ENCODE results near the gene FDXACB1. TPM values are rescaled to one million over a fixed set of nuclear protein-coding genes. Genes with fewer than 3 reads are reported as not detected.
A peak's percentile ranks its signal among the peaks of the same experiment; 100 is the strongest.

The FDXACB1 gene
- total RNA-seq, 1 donor from 2014 or later = 1.7 TPM

DNA sequence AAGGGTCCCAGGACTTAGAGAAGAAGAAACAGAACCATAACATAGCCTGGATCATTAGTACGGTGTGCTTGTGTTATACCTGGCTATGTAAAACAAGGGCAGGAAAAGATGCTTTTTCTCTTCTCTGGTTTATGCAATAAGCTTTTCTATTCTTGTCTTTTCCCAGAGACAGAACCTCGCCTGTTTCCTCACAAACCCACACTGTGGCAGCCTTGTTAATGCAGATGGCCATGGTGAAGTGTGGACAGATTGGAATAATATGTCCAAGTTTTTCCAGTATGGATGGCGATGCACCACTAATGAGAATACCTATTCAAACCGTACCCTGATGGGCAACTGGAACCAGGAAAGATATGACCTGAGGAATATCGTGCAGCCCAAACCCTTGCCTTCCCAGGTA lies 3.2 kb upstream of the FDXACB1 start:
- no peak overlapping the region for H3K27ac Mint-ChIP-seq (ENCODE audit: unreplicated experiment)
- H3K36me3 Mint-ChIP-seq (ENCODE audit: low read depth, unreplicated experiment) = no peaks in the 10 kb centered on the region
- H3K27ac ChIP-seq (ENCODE audit: low read depth, low read length) = no peak overlapping the region
- peaks cover 9% of the 10 kb centered on the region for H3K4me1 ChIP-seq (ENCODE audit: insufficient read depth, low read length)
- FAIRE-seq (no peak), DNase-seq (ENCODE audit: low read depth) (no peak)
- no peak overlapping the region for H3K9ac ChIP-seq (ENCODE audit: low read length)
- H3K9me3 Mint-ChIP-seq (ENCODE audit: unreplicated experiment) = no peaks in the 10 kb centered on the region
- H3K4me2 ChIP-seq (ENCODE audit: low read length) = no peak overlapping the region
- H3K27me3 Mint-ChIP-seq (ENCODE audit: low read depth, unreplicated experiment) = no peaks in the 10 kb centered on the region
- H3K27me3 ChIP-seq (ENCODE audit: insufficient read depth, low read length) = no peaks in the 10 kb centered on the region
- no peaks in the 10 kb centered on the region for H3K9me3 ChIP-seq (ENCODE audit: insufficient read depth, low read depth, low read length)
- H4K20me1 ChIP-seq (ENCODE audit: insufficient read depth, low read length) = no peaks in the 10 kb centered on the region
- no peaks in the 10 kb centered on the region for H3K36me3 ChIP-seq (ENCODE audit: insufficient read depth, low read length)
- H3K4me3 Mint-ChIP-seq (ENCODE audit: unreplicated experiment) = no peak overlapping the region
- H3K4me3 ChIP-seq (ENCODE audit: insufficient read depth, low read depth, low read length) = no peak overlapping the region
- H3K4me1 Mint-ChIP-seq (ENCODE audit: low read depth, unreplicated experiment) = peaks cover 5% of the 10 kb centered on the region
- no peaks in the 10 kb centered on the region for H3K79me2 ChIP-seq (ENCODE audit: insufficient read depth, low read length)
- no peak overlapping the region for H2AFZ ChIP-seq (ENCODE audit: low read depth, low read length)
- TF ChIP-seq, protein P1, sequence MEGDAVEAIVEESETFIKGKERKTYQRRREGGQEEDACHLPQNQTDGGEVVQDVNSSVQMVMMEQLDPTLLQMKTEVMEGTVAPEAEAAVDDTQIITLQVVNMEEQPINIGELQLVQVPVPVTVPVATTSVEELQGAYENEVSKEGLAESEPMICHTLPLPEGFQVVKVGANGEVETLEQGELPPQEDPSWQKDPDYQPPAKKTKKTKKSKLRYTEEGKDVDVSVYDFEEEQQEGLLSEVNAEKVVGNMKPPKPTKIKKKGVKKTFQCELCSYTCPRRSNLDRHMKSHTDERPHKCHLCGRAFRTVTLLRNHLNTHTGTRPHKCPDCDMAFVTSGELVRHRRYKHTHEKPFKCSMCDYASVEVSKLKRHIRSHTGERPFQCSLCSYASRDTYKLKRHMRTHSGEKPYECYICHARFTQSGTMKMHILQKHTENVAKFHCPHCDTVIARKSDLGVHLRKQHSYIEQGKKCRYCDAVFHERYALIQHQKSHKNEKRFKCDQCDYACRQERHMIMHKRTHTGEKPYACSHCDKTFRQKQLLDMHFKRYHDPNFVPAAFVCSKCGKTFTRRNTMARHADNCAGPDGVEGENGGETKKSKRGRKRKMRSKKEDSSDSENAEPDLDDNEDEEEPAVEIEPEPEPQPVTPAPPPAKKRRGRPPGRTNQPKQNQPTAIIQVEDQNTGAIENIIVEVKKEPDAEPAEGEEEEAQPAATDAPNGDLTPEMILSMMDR (IDR thresholded peaks at IDR 0.05; ENCODE audit: insufficient read depth, low read depth, low read length) = no peak
- no peak for TF ChIP-seq EZH2 (IDR thresholded peaks at IDR 0.05; ENCODE audit: insufficient read depth, low read length)

DNA sequence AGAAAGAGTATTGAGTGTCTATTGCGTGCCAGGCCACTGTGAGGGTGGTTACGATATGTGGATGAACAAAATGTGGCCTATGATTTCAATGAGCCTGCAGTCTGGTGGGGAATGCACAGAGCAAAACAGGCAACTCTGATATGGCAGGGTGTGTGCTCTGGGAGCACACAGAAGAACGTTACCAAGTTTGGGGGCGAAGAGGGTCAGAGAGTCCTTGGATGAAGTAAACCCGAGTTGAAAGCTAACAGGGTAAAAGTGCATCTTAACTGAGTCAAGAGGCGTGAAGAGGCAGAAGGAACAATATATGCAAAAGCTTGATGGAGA lies 634 bp upstream of the FDXACB1 start:
- H3K4me1 Mint-ChIP-seq (ENCODE audit: low read depth, unreplicated experiment) = peaks cover 5% of the 10 kb centered on the region
- Histone ChIP-seq H3K9me3 (ENCODE audit: insufficient read depth, low read depth, low read length) (no peaks in the 10 kb centered on the region), H3K4me1 (ENCODE audit: insufficient read depth, low read length) (peaks cover 9% of the 10 kb centered on the region), H3K27ac (ENCODE audit: low read depth, low read length) (peak overlapping the region; percentile 99), H3K9ac (ENCODE audit: low read length) (peak overlapping the region; percentile 93), H3K79me2 (ENCODE audit: insufficient read depth, low read length) (no peaks in the 10 kb centered on the region), H2AFZ (ENCODE audit: low read depth, low read length) (peak overlapping the region; percentile 100), H3K36me3 (ENCODE audit: insufficient read depth, low read length) (no peaks in the 10 kb centered on the region), H4K20me1 (ENCODE audit: insufficient read depth, low read length) (no peaks in the 10 kb centered on the region), H3K4me2 (ENCODE audit: low read length) (peak overlapping the region; percentile 91), H3K4me3 (ENCODE audit: insufficient read depth, low read depth, low read length) (peak overlapping the region; percentile 88), H3K27me3 (ENCODE audit: insufficient read depth, low read length) (no peaks in the 10 kb centered on the region)
- H3K27ac Mint-ChIP-seq (ENCODE audit: unreplicated experiment) = peak overlapping the region; percentile 100
- DNase-seq (ENCODE audit: low read depth) (no peak), FAIRE-seq (no peak)
- no peak for TF ChIP-seq EZH2 (IDR thresholded peaks at IDR 0.05; ENCODE audit: insufficient read depth, low read length)
- TF ChIP-seq, protein P1 (IDR thresholded peaks at IDR 0.05; ENCODE audit: insufficient read depth, low read depth, low read length) = no peak
- no peaks in the 10 kb centered on the region for H3K9me3 Mint-ChIP-seq (ENCODE audit: unreplicated experiment)
- peaks cover 2% of the 10 kb centered on the region for H3K36me3 Mint-ChIP-seq (ENCODE audit: low read depth, unreplicated experiment)
- H3K4me3 Mint-ChIP-seq (ENCODE audit: unreplicated experiment) = peak overlapping the region; percentile 96
- no peaks in the 10 kb centered on the region for H3K27me3 Mint-ChIP-seq (ENCODE audit: low read depth, unreplicated experiment)

DNA sequence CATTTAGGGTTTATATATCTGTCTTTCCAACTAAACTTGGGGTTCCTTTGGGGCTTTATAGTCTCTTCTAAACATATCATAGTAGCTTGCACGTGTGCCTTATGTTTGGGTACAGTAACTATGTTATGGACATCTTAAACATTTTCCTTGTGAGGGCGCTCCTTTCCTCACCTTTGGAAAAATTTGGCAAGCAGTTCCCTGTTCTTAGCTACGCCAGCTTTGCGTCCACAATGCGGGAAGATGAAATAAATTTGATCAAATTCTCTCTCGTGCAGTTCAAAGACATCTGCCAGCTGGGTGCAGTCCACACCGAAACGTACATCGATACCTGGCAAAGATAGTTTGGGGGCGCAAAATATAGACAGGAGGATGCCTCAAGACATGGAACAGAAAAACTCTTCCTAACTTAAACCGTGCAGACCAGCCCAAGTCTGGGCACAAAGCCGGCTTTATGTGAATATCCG lies 548 bp downstream of the FDXACB1 start:
- H3K9ac ChIP-seq (ENCODE audit: low read length) = peak overlapping the region; percentile 93

More for the DNA sequence above, 548 bp downstream of the FDXACB1 start:
- Mint-ChIP-seq H3K9me3 (ENCODE audit: unreplicated experiment) (no peaks in the 10 kb centered on the region), H3K4me1 (ENCODE audit: low read depth, unreplicated experiment) (peaks cover 5% of the 10 kb centered on the region), H3K36me3 (ENCODE audit: low read depth, unreplicated experiment) (peaks cover 2% of the 10 kb centered on the region), H3K4me3 (ENCODE audit: unreplicated experiment) (peak overlapping the region; percentile 96), H3K27me3 (ENCODE audit: low read depth, unreplicated experiment) (no peaks in the 10 kb centered on the region), H3K27ac (ENCODE audit: unreplicated experiment) (peak overlapping the region; percentile 100)
- Histone ChIP-seq H3K36me3 (ENCODE audit: insufficient read depth, low read length) (no peaks in the 10 kb centered on the region), H3K27ac (ENCODE audit: low read depth, low read length) (peak overlapping the region; percentile 99), H4K20me1 (ENCODE audit: insufficient read depth, low read length) (no peaks in the 10 kb centered on the region), H3K4me3 (ENCODE audit: insufficient read depth, low read depth, low read length) (peak overlapping the region; percentile 88), H3K9me3 (ENCODE audit: insufficient read depth, low read depth, low read length) (no peaks in the 10 kb centered on the region), H3K4me2 (ENCODE audit: low read length) (peak overlapping the region; percentile 91), H3K4me1 (ENCODE audit: insufficient read depth, low read length) (peaks cover 9% of the 10 kb centered on the region), H3K27me3 (ENCODE audit: insufficient read depth, low read length) (no peaks in the 10 kb centered on the region), H2AFZ (ENCODE audit: low read depth, low read length) (peak overlapping the region; percentile 84), H3K79me2 (ENCODE audit: insufficient read depth, low read length) (no peaks in the 10 kb centered on the region)
- FAIRE-seq (peak; percentile 9), DNase-seq (ENCODE audit: low read depth) (no peak)
- TF ChIP-seq, protein P1 (IDR thresholded peaks at IDR 0.05; ENCODE audit: insufficient read depth, low read depth, low read length) = no peak
- TF ChIP-seq EZH2 (IDR thresholded peaks at IDR 0.05; ENCODE audit: insufficient read depth, low read length) = no peak

Measured in astrocyte (in vitro differentiated cells and primary cell).